H7 (cell line): ENCODE measurements around the gene MYO1D. TPM values are rescaled to one million over a fixed set of nuclear protein-coding genes. Genes with fewer than 3 reads are reported as not detected.

Experiments used
- DNase-seq: peaks from one replicate; pipeline ENCODE4 v3.0.0; 2012
- H3K27me3 ChIP-seq: 2 replicates; pipeline ENCODE4 v1.6.0; 2011; ENCODE audit warnings: mild to moderate bottlenecking, low read length; ENCODE audit not compliant: control insufficient read depth, insufficient read depth
- H3K36me3 ChIP-seq: replicated peaks from 2 replicates; pipeline ENCODE4 v1.5.1; 2011; ENCODE audit warnings: low read length; ENCODE audit not compliant: control insufficient read depth, insufficient read depth
- H3K4me3 ChIP-seq: 2 replicates; pipeline ENCODE4 v1.5.1; 2011; ENCODE audit warnings: low read depth, mild to moderate bottlenecking, control low read depth, low read length, moderate library complexity; ENCODE audit not compliant: insufficient read depth
- total RNA-seq: library from RNA; depleted of rRNA; stranded (reverse); fragments of >200 nt; shearing (Covaris generic); gene quantifications from 2 replicates; pipeline ENCODE4 v1.2.3, GENCODE V29; 2014

The MYO1D gene
- total RNA-seq, 1 experiment from 2014 or later = 15.6 TPM

- Histone ChIP-seq H3K4me3 (no peak overlapping the region), H3K36me3 (peaks cover 42% of the 10 kb centered on the region), H3K27me3 (no peaks in the 10 kb centered on the region)
- no peak for DNase-seq
Observed at GRCh38 chr17:32479074-32479617, 397.8 kb downstream of the MYO1D start.

DNA sequence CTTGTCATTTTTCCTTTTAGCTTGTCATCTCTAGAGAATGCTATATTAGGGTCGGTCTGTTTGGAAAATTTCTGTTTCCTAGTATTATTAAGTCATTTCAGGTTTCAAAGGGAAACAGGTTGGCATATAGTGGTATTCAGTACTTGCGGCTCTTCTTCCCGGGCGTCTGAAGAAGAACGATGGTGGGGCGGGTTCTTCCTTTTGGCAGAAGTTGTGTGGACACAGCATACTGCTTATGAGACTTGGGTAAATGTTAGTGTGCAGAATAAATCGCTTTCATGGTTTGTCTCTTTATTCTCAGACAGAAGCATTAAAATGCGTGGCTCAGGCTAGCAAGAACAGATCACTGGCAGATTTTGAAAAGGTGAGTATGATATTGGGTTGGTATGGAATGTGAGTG lies 399.7 kb downstream of the MYO1D start:
- no peak for DNase-seq
- Histone ChIP-seq H3K27me3 (no peaks in the 10 kb centered on the region), H3K4me3 (no peak overlapping the region), H3K36me3 (peaks cover 47% of the 10 kb centered on the region)

GRCh38 chr17:32475258-32475657 lies 401.7 kb downstream of the MYO1D start:
- no peak for DNase-seq
- Histone ChIP-seq H3K4me3 (no peak overlapping the region), H3K36me3 (peaks cover 59% of the 10 kb centered on the region), H3K27me3 (no peaks in the 10 kb centered on the region)

DNA sequence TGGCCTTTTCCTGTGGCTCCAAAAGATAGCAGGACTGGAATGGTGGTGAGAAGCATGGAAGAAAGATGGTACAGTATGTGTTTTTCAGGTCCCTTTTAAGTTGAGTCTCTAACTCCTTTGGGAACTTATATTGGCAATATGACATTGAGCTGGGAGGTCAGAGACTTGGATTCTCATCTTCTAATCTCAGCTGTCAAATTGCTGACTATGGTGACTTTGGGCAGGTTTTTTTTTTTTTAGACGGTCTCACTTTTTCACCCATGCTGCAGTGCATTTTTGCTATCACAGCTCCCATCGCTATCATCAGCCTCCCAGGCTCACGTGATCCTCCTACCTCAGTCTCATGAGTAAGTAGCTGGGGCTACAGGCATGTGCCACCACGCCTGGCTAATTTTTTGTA lies 405.3 kb downstream of the MYO1D start:
- DNase-seq = no peak
- Histone ChIP-seq H3K4me3 (no peak overlapping the region), H3K27me3 (no peaks in the 10 kb centered on the region), H3K36me3 (peaks cover 49% of the 10 kb centered on the region)

GRCh38 chr17:32470405-32471167 lies 406.3 kb downstream of the MYO1D start:
- H3K36me3 ChIP-seq = peaks cover 49% of the 10 kb centered on the region

GRCh38 chr17:32467949-32468348 lies 409.0 kb downstream of the MYO1D start:
- Histone ChIP-seq H3K27me3 (no peaks in the 10 kb centered on the region), H3K36me3 (peaks cover 42% of the 10 kb centered on the region), H3K4me3 (no peak overlapping the region)
- DNase-seq = no peak

More at GRCh38 chr17:32470405-32471167, 406.3 kb downstream of the MYO1D start:
- DNase-seq = no peak
- Histone ChIP-seq H3K4me3 (no peak overlapping the region), H3K27me3 (no peaks in the 10 kb centered on the region)

- peaks cover 32% of the 10 kb centered on the region for H3K36me3 ChIP-seq
- H3K27me3 ChIP-seq = no peaks in the 10 kb centered on the region
Observed at GRCh38 chr17:32464374-32464773, 412.6 kb downstream of the MYO1D start.

DNA sequence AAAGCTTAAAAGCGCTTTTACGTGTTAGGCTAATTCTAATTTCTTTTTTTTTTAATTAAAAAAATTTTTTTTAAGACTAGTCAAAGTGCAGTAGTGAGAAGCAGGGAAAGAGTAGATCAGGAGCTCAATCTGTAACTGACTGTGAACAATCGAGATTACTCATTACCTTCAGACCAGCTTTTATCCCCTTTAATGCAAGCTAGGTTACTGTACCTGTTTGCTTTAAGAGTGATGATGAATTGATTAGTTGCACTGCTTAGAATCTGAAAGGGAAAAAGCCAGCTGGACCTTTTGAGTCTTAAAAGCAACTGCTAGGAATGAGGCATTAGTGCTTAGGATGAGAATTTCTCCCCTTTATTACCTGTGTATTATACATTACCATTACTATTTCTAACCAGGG lies 413.6 kb downstream of the MYO1D start:
- H3K36me3 ChIP-seq = peaks cover 31% of the 10 kb centered on the region
- H3K27me3 ChIP-seq = no peaks in the 10 kb centered on the region
- no peak for DNase-seq
- no peak overlapping the region for H3K4me3 ChIP-seq

More at GRCh38 chr17:32464374-32464773, 412.6 kb downstream of the MYO1D start:
- H3K4me3 ChIP-seq = no peak overlapping the region
- no peak for DNase-seq

- H3K36me3 ChIP-seq = peaks cover 31% of the 10 kb centered on the region
- peak; percentile 59 for DNase-seq
Observed at GRCh38 chr17:32461853-32462617, 414.9 kb downstream of the MYO1D start.

DNA sequence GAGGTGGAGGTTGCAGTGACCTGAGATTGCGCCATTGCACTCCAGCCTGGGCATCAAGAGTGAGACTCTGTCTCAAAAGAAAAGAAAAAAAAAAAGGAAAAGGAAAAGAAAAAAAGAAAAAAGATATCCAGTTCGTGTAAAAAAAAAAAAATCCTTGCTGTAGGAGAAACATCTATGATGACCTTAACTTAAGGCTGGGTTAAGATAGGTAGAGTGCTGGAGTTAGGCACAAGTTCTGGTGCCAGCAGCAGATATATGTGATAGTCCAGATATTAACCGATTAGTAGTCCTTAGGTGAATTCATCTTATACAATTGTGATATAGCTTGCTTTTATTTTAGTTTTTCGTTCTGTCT lies 415.4 kb downstream of the MYO1D start:
- DNase-seq = no peak
- no peak overlapping the region for H3K4me3 ChIP-seq
- H3K36me3 ChIP-seq = peaks cover 29% of the 10 kb centered on the region
- H3K27me3 ChIP-seq = no peaks in the 10 kb centered on the region

More at GRCh38 chr17:32461853-32462617, 414.9 kb downstream of the MYO1D start:
- no peaks in the 10 kb centered on the region for H3K27me3 ChIP-seq
- no peak overlapping the region for H3K4me3 ChIP-seq

DNA sequence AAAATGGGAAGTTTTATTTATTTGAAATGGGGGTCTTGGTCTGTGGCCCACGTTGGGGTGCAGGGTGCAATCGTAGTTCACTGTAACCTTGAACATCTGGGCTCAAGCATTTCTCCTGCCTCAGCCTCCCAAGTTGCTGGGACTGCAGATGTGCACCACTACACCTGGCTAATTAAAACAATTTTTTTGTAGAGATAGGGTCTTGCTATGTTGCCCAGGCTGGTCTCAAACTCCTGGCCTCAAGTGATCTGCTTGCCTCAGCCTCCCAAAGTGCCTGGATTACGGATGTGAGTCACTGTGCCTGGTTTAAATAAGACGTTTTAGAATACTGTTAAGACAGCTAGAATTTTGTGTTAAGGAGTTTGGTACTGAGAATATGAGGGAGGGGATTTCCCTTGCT lies 416.9 kb downstream of the MYO1D start:
- DNase-seq = no peak
- H3K36me3 ChIP-seq = peaks cover 26% of the 10 kb centered on the region
- no peak overlapping the region for H3K4me3 ChIP-seq
- no peaks in the 10 kb centered on the region for H3K27me3 ChIP-seq

- no peak overlapping the region for H3K4me3 ChIP-seq
- peaks cover 30% of the 10 kb centered on the region for H3K36me3 ChIP-seq
- no peaks in the 10 kb centered on the region for H3K27me3 ChIP-seq
- DNase-seq = no peak
Observed at GRCh38 chr17:32458371-32458770, 418.6 kb downstream of the MYO1D start.

DNA sequence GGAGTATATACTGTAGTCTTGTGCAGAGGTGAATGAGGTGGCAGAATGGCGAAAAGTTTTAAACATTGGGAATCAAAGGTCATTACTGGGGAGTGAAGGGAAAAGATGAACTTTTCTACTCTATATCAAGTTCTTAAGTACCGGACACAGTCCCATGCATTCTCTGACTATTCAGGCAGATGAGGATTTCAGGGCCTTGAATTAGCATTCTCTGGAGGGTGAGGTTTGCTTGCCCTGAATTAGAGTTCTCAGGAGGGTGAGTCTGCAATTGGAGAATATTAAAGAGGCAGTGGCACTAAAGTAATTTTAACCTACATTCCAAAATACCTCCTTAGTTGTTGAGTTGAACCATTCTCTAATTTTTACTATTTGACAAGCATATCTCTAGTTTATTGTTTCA lies 423.6 kb downstream of the MYO1D start:
- H3K36me3 ChIP-seq = peaks cover 26% of the 10 kb centered on the region
- no peaks in the 10 kb centered on the region for H3K27me3 ChIP-seq
- H3K4me3 ChIP-seq = no peak overlapping the region
- no peak for DNase-seq

- H3K27me3 ChIP-seq = no peaks in the 10 kb centered on the region
- H3K4me3 ChIP-seq = no peak overlapping the region
- H3K36me3 ChIP-seq = peaks cover 26% of the 10 kb centered on the region
- DNase-seq = no peak
Observed at GRCh38 chr17:32452281-32452680, 424.6 kb downstream of the MYO1D start.

GRCh38 chr17:32451879-32452278 lies 425.0 kb downstream of the MYO1D start:
- H3K36me3 ChIP-seq = peaks cover 27% of the 10 kb centered on the region
- DNase-seq = no peak
- no peak overlapping the region for H3K4me3 ChIP-seq
- no peaks in the 10 kb centered on the region for H3K27me3 ChIP-seq
